ENCODE results near the gene SYMPK.
"Not testable (repeated sequence)": the region's sequence is repeated elsewhere in the genome, so short reads cannot be mapped to it uniquely, and the experiment has no call there.

SYMPK gene

GRCh38 chr19:45800070-45800553 lies 62.8 kb downstream of the SYMPK start:
- no peak for FAIRE-seq

- not testable (repeated sequence) for FAIRE-seq
These were observed 63.4 kb downstream of the SYMPK start for GRCh38 chr19:45799541-45799940.

GRCh38 chr19:45798995-45799517 lies 63.9 kb downstream of the SYMPK start:
- peak; percentile 75 for FAIRE-seq

- no peak for FAIRE-seq
These were observed 68.3 kb downstream of the SYMPK start for GRCh38 chr19:45794627-45795026.

GRCh38 chr19:45793876-45794275 lies 69.1 kb downstream of the SYMPK start:
- no peak for FAIRE-seq

GRCh38 chr19:45793178-45793564 lies 69.8 kb downstream of the SYMPK start:
- FAIRE-seq, result no peak

GRCh38 chr19:45792470-45793177 lies 70.3 kb downstream of the SYMPK start, which contains the start of gene DMWD:
DMWD (minus strand) TSS chr19:45792845; CDS start chr19:45792756, 89 bp downstream.
- peak; percentile 99 for FAIRE-seq

- no peak for FAIRE-seq
These were observed 71.0 kb downstream of the SYMPK start for GRCh38 chr19:45791744-45792469.

- no peak for FAIRE-seq
These were observed 72.0 kb downstream of the SYMPK start for GRCh38 chr19:45790942-45791341.

GRCh38 chr19:45789035-45789786 lies 73.7 kb downstream of the SYMPK start:
- no peak for FAIRE-seq

GRCh38 chr19:45786533-45786894 lies 76.4 kb downstream of the SYMPK start:
- FAIRE-seq, result no peak

- no peak for FAIRE-seq
These were observed 77.0 kb downstream of the SYMPK start for GRCh38 chr19:45785781-45786532.

GRCh38 chr19:45785097-45785496 lies 77.8 kb downstream of the SYMPK start:
- FAIRE-seq, result no peak

- FAIRE-seq, result no peak
These were observed 78.9 kb downstream of the SYMPK start for GRCh38 chr19:45784096-45784495.

- FAIRE-seq, result no peak
These were observed 79.8 kb downstream of the SYMPK start for GRCh38 chr19:45782820-45783785.

GRCh38 chr19:45782162-45782691 lies 80.7 kb downstream of the SYMPK start, which contains the start of gene DMPK:
DMPK (minus strand) TSS chr19:45782490; CDS start chr19:45782352, 138 bp downstream.
- FAIRE-seq, result no peak

- no peak for FAIRE-seq
These were observed 81.5 kb downstream of the SYMPK start for GRCh38 chr19:45781214-45782161.

GRCh38 chr19:45780448-45781213 lies 82.3 kb downstream of the SYMPK start:
- no peak for FAIRE-seq

- FAIRE-seq, result no peak
These were observed 82.8 kb downstream of the SYMPK start for GRCh38 chr19:45780146-45780447.
